GM12892 (cell line): Measurements from ENCODE around the gene MAN2A1.

ENCODE experiments used
- POLR2A ChIP-seq: IDR thresholded peaks from 2 replicates; pipeline ENCODE4 v1.6.1; 2011; ENCODE audit warnings: low read depth, low read length, control low read depth
- POLR2AphosphoS5 ChIP-seq: IDR thresholded peaks from 2 replicates; pipeline ENCODE4 v1.6.1; 2011; ENCODE audit warnings: low read depth, low read length, control low read depth
- TAF1 ChIP-seq: IDR thresholded peaks from 2 replicates; pipeline ENCODE4 v1.6.1; 2011; ENCODE audit warnings: low read depth, mild to moderate bottlenecking, control low read depth, low read length, borderline replicate concordance

DNA sequence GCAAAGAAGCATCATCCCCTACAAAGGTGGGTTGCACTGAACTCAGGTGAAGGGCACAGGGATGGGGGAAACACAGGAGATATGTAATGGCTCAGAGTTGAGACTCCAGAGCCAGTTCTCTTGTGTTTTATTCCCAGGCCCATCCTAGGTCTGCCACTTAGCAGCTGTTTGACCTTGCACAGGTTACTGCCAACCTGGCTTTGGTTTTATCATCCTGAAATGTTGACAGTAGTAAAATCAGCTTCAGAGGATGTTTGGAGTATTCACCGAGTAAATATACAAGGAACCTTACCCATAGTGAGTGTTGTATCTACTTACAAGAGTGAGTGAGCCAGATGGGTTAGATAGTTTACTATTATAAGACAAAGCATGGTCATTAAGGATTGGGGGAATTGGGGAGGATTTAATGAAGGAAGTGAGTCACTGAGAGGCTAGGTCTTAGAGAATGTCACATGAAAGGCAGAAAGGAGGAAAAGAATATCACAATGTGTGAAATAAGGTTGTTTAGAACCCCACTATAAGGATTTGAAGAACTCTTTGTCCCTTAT, 141.3 kb downstream of the MAN2A1 start:
- TF ChIP-seq POLR2A (no peak), POLR2AphosphoS5 (no peak), TAF1 (no peak)
